ENCODE measurements around the gene C2orf78.
"Not testable (repeated sequence)": the region's sequence is repeated elsewhere in the genome, so short reads cannot be mapped to it uniquely, and the experiment has no call there.

C2orf78 gene, protein sequence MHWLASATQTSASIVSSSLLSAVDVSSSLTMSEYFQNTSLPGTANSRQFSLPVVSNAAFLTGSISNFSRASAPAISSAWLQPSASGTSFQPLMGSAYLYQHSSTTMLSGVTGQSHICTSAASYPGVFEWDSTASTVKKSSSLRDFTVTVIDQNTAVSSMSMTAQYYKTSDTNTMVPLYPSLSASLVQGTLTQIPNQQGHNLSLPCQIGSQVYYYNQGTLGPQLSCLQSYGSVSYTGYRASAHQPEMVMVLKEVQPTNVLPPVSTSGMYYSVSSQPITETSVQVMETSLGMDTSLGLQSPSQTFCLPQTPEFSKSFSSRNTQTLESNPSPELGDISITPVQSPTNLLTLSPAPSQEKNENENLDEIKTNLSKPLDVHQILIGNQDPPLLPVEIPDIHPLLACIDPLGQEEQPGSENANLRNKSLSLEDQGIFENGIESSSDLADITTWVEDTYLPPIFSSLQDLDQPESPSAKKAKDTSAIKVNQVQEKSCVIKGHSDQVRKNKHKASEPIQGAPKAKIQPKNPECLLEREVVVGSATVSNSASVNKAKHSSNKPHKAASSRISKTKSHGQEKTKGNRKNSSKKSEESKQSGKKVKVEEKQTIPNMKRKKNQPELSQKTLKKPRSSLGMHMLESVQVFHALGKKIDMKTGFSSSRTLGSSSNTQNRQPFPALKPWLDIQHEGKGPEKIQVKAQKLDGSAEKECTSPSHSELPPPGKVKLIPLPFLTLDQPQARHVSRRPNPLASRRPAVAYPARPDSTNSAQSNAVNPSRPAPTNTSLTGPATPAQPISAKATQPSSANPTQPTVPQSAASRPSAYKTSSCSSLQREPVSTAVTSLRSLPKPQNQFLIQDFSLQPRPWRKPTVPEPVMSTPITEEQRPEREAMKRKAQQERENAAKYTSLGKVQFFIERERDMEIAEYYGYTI

DNA sequence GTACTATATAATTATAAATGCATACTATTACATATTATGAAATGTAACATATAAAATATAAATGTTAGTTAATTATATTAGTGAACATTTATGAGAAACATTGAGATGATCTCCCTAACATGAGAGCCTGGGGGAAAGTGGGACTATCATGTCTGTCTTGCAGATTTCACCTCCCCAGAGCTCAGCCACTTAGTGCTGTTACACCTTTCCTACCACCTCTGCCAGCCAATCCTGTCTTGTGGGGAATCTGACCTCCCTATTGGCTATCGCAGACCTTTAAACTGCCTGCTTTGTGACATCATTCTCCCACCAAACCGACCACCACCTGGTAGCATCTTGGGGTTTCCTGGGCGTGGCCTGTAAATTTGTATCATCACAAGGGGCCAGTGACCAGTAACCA, at the start of gene C2orf78:
Gene C2orf78 (plus strand): TSS at position 301 of the 400 bp plus-strand sequence. CDS start 127 bp downstream, outside the sequence.
- not testable (repeated sequence) for DNase-seq

DNA sequence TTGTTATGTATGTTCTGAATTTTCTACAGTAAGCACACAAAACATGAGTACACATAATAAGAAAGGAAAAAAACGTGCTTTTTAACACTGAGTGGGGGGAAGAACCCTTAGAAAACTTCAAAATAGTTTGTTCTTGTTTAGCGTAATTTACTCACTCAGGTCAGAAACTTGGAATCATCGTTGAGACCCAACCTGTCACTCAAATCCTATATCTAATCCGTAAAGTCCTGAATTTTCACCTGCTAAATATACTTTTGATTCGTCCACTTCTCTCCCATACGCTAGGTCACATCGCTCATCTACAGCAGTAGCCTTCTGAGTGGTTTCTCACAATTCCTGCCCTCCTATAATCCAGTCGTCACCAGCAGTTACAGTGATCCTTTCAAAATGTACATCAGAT, 47.6 kb upstream of the C2orf78 start:
- no peak for DNase-seq

GRCh38 chr2:73736855-73737779, 46.9 kb upstream of the C2orf78 start, which contains the start of gene TPRKB:
Gene TPRKB (minus strand): TSS chr2:73737345. CDS start chr2:73734569, 2,776 bp downstream.
- DNase-seq: peak; percentile 65 to 97 (median 92)

DNA sequence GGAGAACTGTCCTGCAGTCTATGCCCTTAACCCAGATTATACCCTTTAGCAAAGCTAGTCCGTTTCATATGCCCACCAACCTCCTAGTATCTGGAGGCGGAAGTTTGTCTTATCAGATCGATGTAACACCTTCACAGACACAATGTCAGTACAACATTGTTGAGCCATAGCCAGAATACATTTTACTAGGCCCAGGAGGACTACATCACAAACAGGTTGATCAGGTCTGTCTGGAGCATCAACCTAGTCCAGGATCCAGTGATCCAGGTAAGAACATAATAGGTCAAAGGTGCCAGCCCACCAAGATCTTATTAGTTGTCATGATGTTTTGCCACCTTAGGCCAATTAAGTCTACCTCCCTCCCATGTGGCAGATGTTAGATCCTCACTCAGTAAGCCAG, 44.9 kb upstream of the C2orf78 start:
- no peak for DNase-seq

GRCh38 chr2:73740767-73741166, 43.2 kb upstream of the C2orf78 start:
- no peak for DNase-seq

GRCh38 chr2:73746015-73746876, 37.7 kb upstream of the C2orf78 start:
- no peak for DNase-seq

- DNase-seq: no peak
Measured at GRCh38 chr2:73746877-73747208, 37.1 kb upstream of the C2orf78 start.

- no peak for DNase-seq
Measured at GRCh38 chr2:73749314-73749713, 34.7 kb upstream of the C2orf78 start.

DNA sequence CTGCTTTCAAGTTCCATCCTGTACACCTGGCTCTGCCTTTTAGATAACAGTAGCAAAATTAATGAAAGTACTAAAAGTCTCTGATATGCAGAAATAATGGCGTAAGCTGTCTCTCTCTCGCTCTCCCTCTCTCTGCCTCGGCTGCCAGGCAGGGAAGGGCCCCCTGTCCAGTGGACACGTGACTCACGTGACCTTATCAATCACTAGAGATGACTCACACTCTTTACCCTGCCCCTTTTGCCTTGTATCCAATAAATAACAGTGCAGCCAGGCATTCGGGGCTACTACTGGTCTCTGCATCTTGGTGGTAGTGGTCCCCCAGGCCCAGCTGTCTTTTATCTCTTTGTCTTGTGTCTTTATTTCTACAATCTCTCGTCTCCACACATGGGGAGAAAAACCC, 29.7 kb upstream of the C2orf78 start:
- not testable (repeated sequence) for DNase-seq

DNA sequence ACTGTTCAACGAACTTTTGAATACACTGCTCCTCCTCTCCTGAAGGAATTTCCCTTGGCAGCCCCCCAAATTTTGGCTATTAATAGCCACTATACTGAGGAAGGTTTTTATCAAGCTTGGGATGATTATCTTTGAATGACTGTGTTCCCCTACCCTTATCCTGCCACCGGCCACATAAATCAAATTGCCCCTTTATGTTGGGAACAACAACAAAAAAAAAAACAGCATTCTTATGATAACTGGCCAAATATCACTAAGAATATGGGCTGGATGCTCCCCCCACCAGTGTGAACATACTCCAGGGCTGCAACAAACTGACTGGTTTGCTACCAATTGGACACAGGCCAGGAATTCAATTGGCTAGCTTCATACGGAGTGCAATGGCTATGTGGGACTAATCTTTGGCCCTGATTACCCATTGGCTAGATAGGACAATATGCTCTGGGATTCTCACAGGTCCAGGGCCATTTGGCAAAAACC, 24.7 kb upstream of the C2orf78 start:
- peak in 1 of 56 donors; percentile 44 for DNase-seq

- no peak for DNase-seq
Measured at GRCh38 chr2:73759904-73760303, 24.1 kb upstream of the C2orf78 start.

- no peak for DNase-seq
Measured at GRCh38 chr2:73762571-73762970, 21.4 kb upstream of the C2orf78 start.

DNA sequence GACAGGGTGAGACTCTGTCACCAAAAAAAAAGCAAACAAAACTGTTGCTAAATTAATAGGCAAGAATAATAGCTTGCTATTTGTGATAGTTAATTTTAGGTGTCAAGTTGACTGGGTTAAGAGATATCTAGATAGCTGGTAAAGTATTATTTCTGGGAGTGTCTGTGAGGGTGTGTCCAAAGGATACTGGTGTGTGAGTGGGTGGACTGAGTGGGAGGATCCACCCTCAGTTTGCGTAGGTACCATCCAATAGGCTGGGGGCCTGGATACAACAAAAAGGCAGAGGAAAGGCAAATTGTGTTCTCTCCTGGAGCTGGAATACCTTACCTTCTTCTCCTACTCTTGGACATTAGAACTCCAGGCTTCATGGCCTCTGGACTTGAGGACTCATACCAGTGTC, 19.0 kb upstream of the C2orf78 start:
- no peak for DNase-seq

DNA sequence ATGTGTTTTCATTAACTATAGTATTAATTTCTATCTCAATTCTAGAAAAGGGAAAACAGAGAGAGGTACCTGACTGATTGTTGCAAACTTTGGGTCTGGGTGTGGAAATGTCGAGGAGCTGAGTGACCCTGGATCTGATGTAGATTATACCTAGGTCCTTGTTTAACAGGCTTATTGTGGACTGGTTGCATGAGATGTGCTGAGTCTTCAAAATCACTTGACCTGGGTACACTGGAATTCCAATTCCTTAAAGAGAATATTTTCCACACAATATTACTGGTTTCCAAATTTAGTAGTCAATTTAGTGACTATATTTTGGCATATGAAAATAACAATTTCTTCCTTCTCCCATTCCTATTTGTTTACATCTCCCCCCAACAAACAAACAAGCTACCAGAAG, 17.6 kb upstream of the C2orf78 start:
- no peak for DNase-seq

GRCh38 chr2:73766994-73767393, 17.0 kb upstream of the C2orf78 start:
- no peak for DNase-seq

DNA sequence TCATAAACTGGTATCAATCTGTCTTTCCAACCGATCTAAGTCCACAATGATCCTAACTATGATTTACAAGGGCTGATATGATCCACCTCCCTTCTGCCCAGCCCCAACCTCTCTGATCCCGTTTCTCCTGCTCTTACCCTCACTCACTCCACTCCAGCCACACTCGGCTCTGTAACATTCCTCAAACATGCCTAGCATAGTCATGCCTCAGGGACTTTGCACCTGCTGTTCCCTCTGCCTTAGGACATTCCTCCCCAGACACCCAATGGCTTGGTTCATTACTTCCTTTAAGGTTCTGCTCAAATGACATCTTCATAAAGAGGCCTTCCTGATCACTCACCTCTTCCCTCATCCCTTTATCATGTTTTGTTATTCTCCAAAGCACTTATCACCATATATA, 13.3 kb upstream of the C2orf78 start:
- no peak for DNase-seq

DNA sequence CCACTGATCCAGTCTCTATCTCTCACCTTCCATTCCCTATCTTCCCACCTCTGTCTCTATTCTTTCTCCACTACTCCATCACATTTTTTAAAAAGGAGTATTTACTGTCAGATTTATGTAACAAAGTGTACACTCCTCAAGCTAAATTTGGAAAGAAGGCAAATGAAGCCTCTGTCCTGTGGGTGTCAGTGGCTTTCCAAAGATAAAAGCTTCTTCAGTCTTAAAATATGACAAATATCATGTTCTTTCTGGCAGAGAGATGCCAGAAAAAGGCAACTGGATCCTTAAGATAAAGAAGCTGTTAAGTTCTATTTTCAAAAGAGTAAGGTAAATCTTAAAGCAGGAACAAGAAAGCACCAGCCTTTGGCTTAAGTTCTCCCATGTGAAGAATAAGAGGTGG, 11.2 kb upstream of the C2orf78 start:
- no peak for DNase-seq

- DNase-seq: no peak
Measured at GRCh38 chr2:73776381-73776780, 7.6 kb upstream of the C2orf78 start.

- no peak for DNase-seq
Measured at GRCh38 chr2:73776869-73777519, 7.0 kb upstream of the C2orf78 start.

Data from amygdala (tissue), 56 donors.